Ovary (tissue), 9 donors: Measurements from ENCODE around the gene PAGR1. TPM values are rescaled to one million over a fixed set of nuclear protein-coding genes. Genes with fewer than 3 reads are reported as not detected.

Experiments
- DNase-seq, 5 donors: peaks; one replicate each; pipeline ENCODE4 v3.0.0-alpha.2; 2019 to 2020
- H3K27ac ChIP-seq, 2 donors: fragments of 200-600 bp; one replicate each; pipeline versions ENCODE4 v1.5.1 to v1.8.0; 2019 to 2022
- H3K27me3 ChIP-seq: fragments of 200-600 bp; one replicate; pipeline ENCODE4 v1.8.0; 2022
- H3K36me3 ChIP-seq: fragments of 200-600 bp; sonication (generic); one replicate; pipeline ENCODE4 v1.5.1; 2019
- H3K4me1 ChIP-seq: one replicate; pipeline ENCODE4 v1.8.1; 2013; ENCODE audit warnings: mild to moderate bottlenecking, moderate library complexity; ENCODE audit not compliant: insufficient read depth
- H3K4me3 ChIP-seq: fragments of 200-600 bp; sonication (generic); one replicate; pipeline ENCODE4 v1.5.1; 2017
- H3K9me3 ChIP-seq, 2 donors: fragments of 200-600 bp in 1 of 2; sonication (generic) in 1 of 2; one replicate each; pipeline versions ENCODE4 v1.5.1 to v1.8.1; 2013 to 2019; ENCODE audit warnings: mild to moderate bottlenecking in 1 of 2, moderate library complexity in 1 of 2
- CTCF ChIP-seq, 3 donors: fragments of 450-650 bp in 2 of 3; fragments of 200-600 bp in 1 of 3; IDR thresholded peaks; one replicate each; pipeline versions ENCODE4 v1.5.1 to v1.8.0; 2016 to 2022; ENCODE audit warnings: antibody characterized with exemption in 3 of 3, mild to moderate bottlenecking in 1 of 3
- EP300 ChIP-seq: sonication (generic); formaldehyde crosslinking; IDR thresholded peaks from one replicate; pipeline ENCODE4 v1.6.1; 2017; ENCODE audit warnings: antibody characterized with exemption
- POLR2A ChIP-seq: fragments of 450-650 bp; IDR thresholded peaks from one replicate; pipeline ENCODE4 v1.6.1; 2017; ENCODE audit warnings: antibody characterized with exemption, mild to moderate bottlenecking, moderate library complexity
- WGBS, 3 donors: extraction: QIAGEN DNeasy Blood & Tissue Kit in 1 of 3; methylation state at CpG; one replicate each; pipeline versions ENCODE4 v1.1.5 to v1.1.7; 2013 to 2017; 5-methylcytosine and 5-hydroxymethylcytosine counted together
- intact Hi-C, 4 donors: fragments of 100-400 bp; cut with DNase I; formaldehyde crosslinking; loops; one replicate each; pipeline versions ENCODE4 v1.11.0 to v1.15.1; 2022 to 2023
- polyA plus RNA-seq, 2 donors: library from polyadenylated mRNA; stranded (reverse); fragments of 200-250 nt in 1 of 2; fragments of 350-450 nt in 1 of 2; fragmentation: Illumina TruSeq in 1 of 2; extraction: RNeasy Lipid Tissue Mini Kit (QIAGEN cat#74804) in 1 of 2; gene quantifications; one replicate each; pipeline ENCODE4 v1.2.3, GENCODE V29; 2013 to 2014
- total RNA-seq, 7 donors: library from RNA; depleted of rRNA in 2 of 7; stranded (reverse); fragments of >200 nt in 2 of 7; fragmentation: NEBNext Ultra II Directional in 3 of 7; extraction: Animal tissue kit (Norgen Biotek cat#: 25700) in 3 of 7; gene quantifications; one replicate each; pipeline versions ENCODE4 v1.1.0 to v1.2.4, GENCODE V29; 2016 to 2023
- donor health status: DM: no; HTN: no; CAD: no; lungs with moderate emphysema.
- donor health status: DM: no; HTN: no; CAD: no.
- donor health status: Bipolar disorder and iron deficiency.
- donor health status: DM: yes; HTN: yes; CAD: no.
- donor health status: DM: no; HTN: no; CAD: no.
- donor health status: DM: yes; HTN: yes; CAD: no.

PAGR1 gene
- total and polyA plus RNA-seq, 9 donors, result 13.9 to 83.6 (median 63.3) TPM

GRCh38 chr16:29804020-29804419, 11.9 kb upstream of the PAGR1 start:
- 59 to 64% (median 61%) methylated on average over 8 of the region's 8 CpGs for WGBS, 3 donors
- intact Hi-C loops, result loop anchor here in 1 of 4 donors (10.0 kb wide), 1 partner anchor 201 kb away; no protein-coding TSS in a partner anchor
- Histone ChIP-seq H3K9me3 (no peaks in the 10 kb centered on the region), H3K4me1 (peaks cover 6% of the 10 kb centered on the region), H3K27me3 (no peaks in the 10 kb centered on the region), H3K4me3 (no peak overlapping the region), H3K36me3 (no peaks in the 10 kb centered on the region), H3K27ac (peak overlapping the region in 1 of 2 donors; percentile 99)
- no peak for TF ChIP-seq CTCF (IDR thresholded peaks at IDR 0.05)
- DNase-seq, result peak in 1 of 5 donors; percentile 33

DNA sequence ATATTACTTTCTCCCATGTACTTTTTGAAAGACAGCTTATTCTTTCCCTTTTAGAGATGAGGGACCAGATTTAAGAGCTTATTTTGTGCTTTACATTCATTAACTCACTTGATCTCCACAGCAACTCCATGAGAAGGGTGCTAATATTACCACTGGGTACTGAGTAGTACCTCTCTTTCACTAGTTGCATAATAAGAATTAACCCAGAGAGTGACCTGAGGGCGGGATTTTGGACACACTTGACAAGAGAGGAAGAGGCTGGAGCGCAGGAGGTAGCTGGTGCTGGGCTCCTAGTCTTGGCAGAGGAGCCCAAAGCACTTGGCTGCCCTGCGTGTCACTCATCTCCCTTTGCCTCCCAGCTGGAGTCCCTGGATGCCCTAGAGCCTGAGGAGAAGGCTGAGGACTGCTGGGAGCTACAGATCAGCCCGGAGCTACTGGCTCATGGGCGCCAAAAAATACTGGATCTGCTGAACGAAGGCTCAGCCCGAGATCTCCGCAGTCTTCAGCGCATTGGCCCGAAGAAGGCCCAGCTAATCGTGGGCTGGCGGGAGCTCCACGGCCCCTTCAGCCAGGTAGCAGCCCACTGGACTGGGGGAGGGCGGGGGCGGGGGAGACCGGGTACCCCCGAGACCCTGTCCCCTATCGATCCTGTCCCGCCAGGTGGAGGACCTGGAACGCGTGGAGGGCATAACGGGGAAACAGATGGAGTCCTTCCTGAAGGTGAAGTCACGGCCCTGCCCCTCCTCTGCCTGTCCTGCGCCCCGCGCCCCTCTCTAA, 11.3 kb upstream of the PAGR1 start:
- no peaks in the 10 kb centered on the region for H3K27me3 ChIP-seq
- TF ChIP-seq CTCF (IDR thresholded peaks at IDR 0.05), result no peak
- TF ChIP-seq POLR2A, result no peak
- TF ChIP-seq EP300, result no peak
- H3K4me3 ChIP-seq, result peak overlapping the region; percentile 68
- peak overlapping the region; percentile 99 for H3K27ac ChIP-seq
- DNase-seq, result peak in 4 of 5 donors; percentile 64 to 66 (median 65)
- H3K4me1 ChIP-seq, result peaks cover 9% of the 10 kb centered on the region
- no peaks in the 10 kb centered on the region for H3K9me3 ChIP-seq
- WGBS, 3 donors, result 2 to 4% (median 2%) methylated on average over 24 to 26 of the region's 26 CpGs
- H3K36me3 ChIP-seq, result no peaks in the 10 kb centered on the region
- intact Hi-C loops, result loop anchor here in 2 of 4 donors (5.0 to 10.0 kb wide), 2 partner anchors 200 to 203 kb away; no protein-coding TSS in a partner anchor

GRCh38 chr16:29805232-29806098, 10.5 kb upstream of the PAGR1 start:
- WGBS, 3 donors, result 0 to 1% (median 1%) methylated on average over 33 to 92 of the region's 103 CpGs
- H3K36me3 ChIP-seq, result no peaks in the 10 kb centered on the region
- DNase-seq, result peak; percentile 97 to 98 (median 98)
- H3K27ac ChIP-seq, result peak overlapping the region; percentile 99
- TF ChIP-seq CTCF (IDR thresholded peaks at IDR 0.05) (peak in 2 of 3 donors; percentile 30 to 47), EP300 (no peak), POLR2A (peak; percentile 94)
- H3K4me1 ChIP-seq, result peaks cover 13% of the 10 kb centered on the region
- peak overlapping the region; percentile 68 for H3K4me3 ChIP-seq
- no peaks in the 10 kb centered on the region for H3K9me3 ChIP-seq
- intact Hi-C loops, result loop anchor here in 2 of 4 donors (2.0 to 10.0 kb wide), 3 partner anchors 43 to 202 kb away; no protein-coding TSS in a partner anchor
- no peaks in the 10 kb centered on the region for H3K27me3 ChIP-seq

GRCh38 chr16:29806099-29806579, 9.8 kb upstream of the PAGR1 start, which contains the start of gene MAZ:
MAZ (plus strand) TSS chr16:29806529; CDS start chr16:29806702, 173 bp downstream.
- WGBS, 3 donors, result 0 to 1% (median 0%) methylated on average over 5 to 47 of the region's 67 CpGs
- DNase-seq, result no peak
- TF ChIP-seq CTCF (IDR thresholded peaks at IDR 0.05) (no peak), EP300 (no peak), POLR2A (no peak)
- intact Hi-C loops, result loop anchor here in 2 of 4 donors (2.0 to 10.0 kb wide), 3 partner anchors 43 to 201 kb away; no protein-coding TSS in a partner anchor
- Histone ChIP-seq H3K9me3 (no peaks in the 10 kb centered on the region), H3K36me3 (no peaks in the 10 kb centered on the region), H3K4me1 (peaks cover 18% of the 10 kb centered on the region), H3K27me3 (no peaks in the 10 kb centered on the region), H3K27ac (peak within 1 kb of the TSS; percentile 99), H3K4me3 (peak within 1 kb of the TSS; percentile 72)
